Breast epithelium (tissue), 4 donors: ENCODE results near the gene CA10. TPM values are rescaled to one million over a fixed set of nuclear protein-coding genes. Genes with fewer than 3 reads are reported as not detected.

Experiments
- DNase-seq, 2 donors: peaks; one replicate each; pipeline ENCODE4 v3.0.0-alpha.2; 2019; ENCODE audit warnings: low spot score in 2 of 2
- H3K27ac ChIP-seq, 2 donors: fragments of 200-600 bp; sonication (generic) in 1 of 2; one replicate each; pipeline ENCODE4 v1.5.1; 2016 to 2019; ENCODE audit warnings: mild to moderate bottlenecking in 1 of 2
- H3K27me3 ChIP-seq, 2 donors: fragments of 200-600 bp; sonication (generic) in 1 of 2; one replicate each; pipeline versions ENCODE4 v1.5.1 to v1.6.0; 2017 to 2019; ENCODE audit warnings: control low read depth in 1 of 2, mild to moderate bottlenecking in 1 of 2
- H3K36me3 ChIP-seq: fragments of 200-600 bp; one replicate; pipeline ENCODE4 v1.5.1; 2019
- H3K4me1 ChIP-seq, 2 donors: fragments of 200-600 bp; sonication (generic); one replicate each; pipeline ENCODE4 v1.5.1; 2016 to 2019; ENCODE audit warnings: control low read depth in 1 of 2
- H3K4me3 ChIP-seq, 3 donors: fragments of 200-600 bp; sonication (generic); 1 replicate in 2 of 3; 2 replicates in 1 of 3; pipeline ENCODE4 v1.5.1; 2016 to 2019; ENCODE audit warnings: mild to moderate bottlenecking in 3 of 3, moderate library complexity in 2 of 3
- H3K9me3 ChIP-seq, 2 donors: fragments of 200-600 bp; sonication (generic) in 1 of 2; one replicate each; pipeline ENCODE4 v1.5.1; 2016 to 2019; ENCODE audit warnings: control low read depth in 1 of 2
- POLR2A ChIP-seq: fragments of 450-650 bp; IDR thresholded peaks from one replicate; pipeline ENCODE4 v1.6.1; 2016; ENCODE audit warnings: antibody characterized with exemption, mild to moderate bottlenecking, moderate library complexity
- POLR2AphosphoS5 ChIP-seq, 3 donors: sonication (generic); formaldehyde crosslinking; IDR thresholded peaks; one replicate each; pipeline ENCODE4 v1.6.1; 2017; ENCODE audit warnings: antibody characterized with exemption in 3 of 3
- intact Hi-C: fragments of 100-400 bp; cut with DNase I; formaldehyde crosslinking; loops from one replicate; pipeline ENCODE4 v1.15.1; 2023; ENCODE audit warnings: low total_unique reads
- total RNA-seq, 3 donors: library from RNA; depleted of rRNA; stranded (reverse); fragments of >200 nt; gene quantifications; one replicate each; pipeline ENCODE4 v1.1.0, GENCODE V29; 2016
- TF ChIP-seq, protein P1 (sequence below), 3 donors: fragments of 450-650 bp; IDR thresholded peaks; one replicate each; pipeline ENCODE4 v1.5.1; 2016 to 2017; ENCODE audit warnings: antibody characterized with exemption in 3 of 3, mild to moderate bottlenecking in 3 of 3, moderate library complexity in 3 of 3

The CA10 gene
- total RNA-seq, 3 donors from 2014 or later = not detected

DNA sequence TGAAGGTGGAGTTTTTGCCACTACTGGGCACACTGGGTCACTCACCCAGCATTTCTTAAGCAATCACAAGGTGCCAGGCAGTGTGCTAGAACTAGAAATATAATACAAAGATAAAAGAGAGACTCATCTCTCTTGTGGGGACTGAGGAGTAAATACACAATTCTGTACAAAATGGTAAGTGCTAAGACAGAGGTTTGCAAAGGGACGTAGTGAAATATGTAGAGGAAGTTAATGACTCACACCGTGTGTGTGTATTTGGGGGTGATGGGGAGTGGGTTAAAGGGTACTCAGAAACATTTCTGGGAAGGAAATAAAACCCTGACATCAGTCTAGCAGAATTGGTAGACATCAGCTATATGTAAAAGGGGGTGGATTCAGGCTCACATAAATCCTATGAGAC lies 389.3 kb downstream of the CA10 start:
- H3K27ac ChIP-seq = no peak overlapping the region
- no peak for TF ChIP-seq POLR2A
- no peak for TF ChIP-seq POLR2AphosphoS5 (IDR thresholded peaks at IDR 0.05)
- TF ChIP-seq, protein P1, sequence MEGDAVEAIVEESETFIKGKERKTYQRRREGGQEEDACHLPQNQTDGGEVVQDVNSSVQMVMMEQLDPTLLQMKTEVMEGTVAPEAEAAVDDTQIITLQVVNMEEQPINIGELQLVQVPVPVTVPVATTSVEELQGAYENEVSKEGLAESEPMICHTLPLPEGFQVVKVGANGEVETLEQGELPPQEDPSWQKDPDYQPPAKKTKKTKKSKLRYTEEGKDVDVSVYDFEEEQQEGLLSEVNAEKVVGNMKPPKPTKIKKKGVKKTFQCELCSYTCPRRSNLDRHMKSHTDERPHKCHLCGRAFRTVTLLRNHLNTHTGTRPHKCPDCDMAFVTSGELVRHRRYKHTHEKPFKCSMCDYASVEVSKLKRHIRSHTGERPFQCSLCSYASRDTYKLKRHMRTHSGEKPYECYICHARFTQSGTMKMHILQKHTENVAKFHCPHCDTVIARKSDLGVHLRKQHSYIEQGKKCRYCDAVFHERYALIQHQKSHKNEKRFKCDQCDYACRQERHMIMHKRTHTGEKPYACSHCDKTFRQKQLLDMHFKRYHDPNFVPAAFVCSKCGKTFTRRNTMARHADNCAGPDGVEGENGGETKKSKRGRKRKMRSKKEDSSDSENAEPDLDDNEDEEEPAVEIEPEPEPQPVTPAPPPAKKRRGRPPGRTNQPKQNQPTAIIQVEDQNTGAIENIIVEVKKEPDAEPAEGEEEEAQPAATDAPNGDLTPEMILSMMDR (IDR thresholded peaks at IDR 0.05) = no peak
- H3K36me3 ChIP-seq = no peaks in the 10 kb centered on the region
- intact Hi-C loops = no loop called here
- no peak for DNase-seq
- H3K9me3 ChIP-seq = no peaks in the 10 kb centered on the region
- no peak overlapping the region for H3K4me3 ChIP-seq
- H3K4me1 ChIP-seq = no peaks in the 10 kb centered on the region
- no peaks in the 10 kb centered on the region for H3K27me3 ChIP-seq

DNA sequence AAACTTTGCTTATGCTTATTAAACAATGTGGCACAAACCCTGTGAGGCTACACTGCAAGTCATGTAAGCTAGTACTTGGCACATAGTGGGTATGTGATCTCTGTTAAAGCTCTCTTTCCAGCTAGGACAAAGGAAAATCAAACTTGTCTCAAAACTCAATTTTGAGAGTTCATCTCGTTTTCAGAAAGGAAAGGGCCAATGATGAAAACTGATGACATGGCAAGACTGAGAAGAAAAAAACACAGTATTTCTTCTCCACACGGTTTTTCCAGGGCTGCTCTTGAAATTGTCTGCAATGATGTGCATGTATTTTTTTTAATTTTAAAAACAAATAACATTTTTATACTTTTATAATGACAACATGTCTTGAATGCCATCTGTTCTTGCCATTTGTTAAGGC lies 389.8 kb downstream of the CA10 start:
- Histone ChIP-seq H3K27me3 (peaks cover 0 to 5% of the 10 kb centered on the region in 2 donors), H3K36me3 (no peaks in the 10 kb centered on the region)
- no peak for DNase-seq

DNA sequence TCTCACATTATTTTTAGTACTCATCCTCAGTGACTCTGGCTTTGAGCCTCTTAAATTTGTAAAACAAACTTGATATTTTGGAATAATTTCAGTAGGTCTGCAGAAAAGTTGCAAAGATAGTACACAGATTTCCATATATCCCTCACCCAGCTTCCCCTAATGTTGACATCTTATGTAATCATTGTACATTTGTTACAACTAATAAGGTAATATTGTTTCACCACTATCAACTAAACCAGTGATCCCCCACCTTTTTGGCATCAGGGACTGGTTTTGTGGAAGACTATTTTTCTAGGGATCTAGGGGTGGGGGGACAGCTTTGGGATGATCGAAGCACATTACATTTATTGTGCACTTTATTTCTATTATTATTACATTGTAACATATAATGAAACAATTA lies 391.2 kb downstream of the CA10 start:
- no peak for DNase-seq
- Histone ChIP-seq H3K27me3 (peaks cover 0 to 19% of the 10 kb centered on the region in 2 donors), H3K4me1 (no peaks in the 10 kb centered on the region), H3K36me3 (no peaks in the 10 kb centered on the region), H3K4me3 (no peak overlapping the region), H3K9me3 (no peaks in the 10 kb centered on the region), H3K27ac (no peak overlapping the region)
- intact Hi-C loops = no loop called here
- TF ChIP-seq, protein P1 (IDR thresholded peaks at IDR 0.05) = no peak
- TF ChIP-seq POLR2AphosphoS5 (IDR thresholded peaks at IDR 0.05) (no peak), POLR2A (no peak)

More for the DNA sequence above, 389.8 kb downstream of the CA10 start:
- H3K4me1 ChIP-seq = no peaks in the 10 kb centered on the region
- H3K9me3 ChIP-seq = no peaks in the 10 kb centered on the region
- H3K4me3 ChIP-seq = no peak overlapping the region
- intact Hi-C loops = no loop called here
- H3K27ac ChIP-seq = no peak overlapping the region
- no peak for TF ChIP-seq POLR2A
- no peak for TF ChIP-seq POLR2AphosphoS5 (IDR thresholded peaks at IDR 0.05)
- TF ChIP-seq, protein P1 (IDR thresholded peaks at IDR 0.05) = no peak

DNA sequence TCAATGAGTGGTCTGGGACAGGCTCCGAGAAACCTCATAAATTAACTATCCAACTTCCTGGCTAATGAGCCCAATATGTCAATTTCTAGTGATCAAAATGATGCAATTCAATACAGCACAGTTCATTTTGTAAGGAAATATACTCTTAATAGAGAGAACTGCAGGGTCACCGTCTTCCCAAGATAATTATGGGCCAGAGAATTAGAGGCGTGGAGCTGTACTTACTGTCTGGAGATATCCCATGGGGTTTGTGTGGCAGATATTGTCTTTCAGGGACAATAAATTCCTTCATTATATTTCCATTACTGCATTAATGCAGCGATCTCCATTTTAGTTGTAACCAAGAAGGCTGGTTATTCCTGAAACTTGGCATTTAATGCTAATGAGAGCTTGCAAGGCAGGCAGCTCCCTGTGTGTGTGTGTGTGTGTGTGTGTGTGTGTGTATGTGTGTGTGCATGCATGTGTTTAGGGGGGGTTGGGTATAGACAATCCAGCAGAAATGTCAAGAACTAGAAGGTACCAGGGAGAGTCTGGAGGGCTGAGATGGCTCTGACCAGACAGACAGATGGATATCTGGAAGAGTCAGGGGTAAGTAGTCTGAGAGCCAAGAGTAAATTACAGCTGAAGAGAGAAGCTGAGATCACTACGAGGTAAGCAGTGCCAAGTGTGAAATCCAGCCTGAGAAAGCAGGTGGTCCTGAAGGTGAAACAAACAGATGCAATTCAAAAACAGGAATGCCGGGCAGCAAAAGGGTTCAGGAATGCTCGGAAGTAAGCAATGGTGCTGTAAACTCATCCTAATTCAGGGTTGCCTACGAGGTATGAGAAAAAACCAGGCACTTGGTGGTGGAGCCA lies 393.0 kb downstream of the CA10 start:
- no peaks in the 10 kb centered on the region for H3K4me1 ChIP-seq
- no peaks in the 10 kb centered on the region for H3K9me3 ChIP-seq
- TF ChIP-seq POLR2AphosphoS5 (IDR thresholded peaks at IDR 0.05) (no peak), POLR2A (no peak)
- TF ChIP-seq, protein P1 (IDR thresholded peaks at IDR 0.05) = no peak
- H3K4me3 ChIP-seq = no peak overlapping the region
- no peak overlapping the region for H3K27ac ChIP-seq
- no peaks in the 10 kb centered on the region for H3K36me3 ChIP-seq
- no peak for DNase-seq
- H3K27me3 ChIP-seq = peaks cover 0 to 22% of the 10 kb centered on the region in 2 donors
- intact Hi-C loops = no loop called here

DNA sequence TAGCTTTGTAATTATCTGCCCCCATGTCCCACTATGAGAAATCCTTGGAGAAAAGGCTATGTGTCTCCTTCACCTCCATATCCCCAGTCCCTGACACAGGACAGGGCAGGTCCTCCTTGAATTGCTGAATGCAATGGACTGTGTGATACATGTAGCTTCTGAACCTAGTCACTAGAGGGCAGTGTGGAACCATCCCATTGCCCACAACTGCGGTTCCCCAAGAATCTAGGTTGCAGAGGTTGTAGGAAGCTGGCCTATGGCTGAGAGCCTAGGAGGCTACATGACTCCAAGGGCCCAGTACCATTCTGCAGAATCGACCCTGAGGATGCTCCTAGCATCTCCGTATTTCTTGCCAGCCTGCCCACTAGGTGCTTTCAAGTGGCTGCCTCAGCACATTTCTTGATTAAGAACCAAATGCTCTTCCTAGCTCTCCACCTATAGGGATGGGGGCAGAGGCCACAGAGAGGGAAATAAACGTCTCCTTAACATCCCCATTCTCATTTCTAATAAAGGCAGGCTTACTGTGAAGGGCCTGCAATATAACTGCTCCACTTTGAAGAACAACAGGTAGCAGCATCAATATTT lies 394.0 kb downstream of the CA10 start:
- intact Hi-C loops = no loop called here
- no peak overlapping the region for H3K27ac ChIP-seq
- no peaks in the 10 kb centered on the region for H3K9me3 ChIP-seq
- DNase-seq = peak; percentile 23 to 56
- peaks cover 0 to 22% of the 10 kb centered on the region in 2 donors for H3K27me3 ChIP-seq
- no peaks in the 10 kb centered on the region for H3K36me3 ChIP-seq
- TF ChIP-seq POLR2A (no peak), POLR2AphosphoS5 (IDR thresholded peaks at IDR 0.05) (no peak)
- TF ChIP-seq, protein P1 (IDR thresholded peaks at IDR 0.05) = peak; percentile 27 to 56 (median 52)
- H3K4me1 ChIP-seq = no peaks in the 10 kb centered on the region
- no peak overlapping the region for H3K4me3 ChIP-seq
